HG02840 (cell line): ENCODE data around the gene ZMYND10.
A peak's percentile ranks its signal among the peaks of the same experiment; 100 is the strongest.

ENCODE experiments used
- ATAC-seq: cut with Tn5 transposase; IDR thresholded peaks from one replicate; pipeline ENCODE4 v1.9.1; 2021; ENCODE audit warnings: mild to moderate bottlenecking, moderate library complexity, moderate number of reproducible peaks; ENCODE audit not compliant: unreplicated experiment, low FRiP score

The ZMYND10 gene

DNA sequence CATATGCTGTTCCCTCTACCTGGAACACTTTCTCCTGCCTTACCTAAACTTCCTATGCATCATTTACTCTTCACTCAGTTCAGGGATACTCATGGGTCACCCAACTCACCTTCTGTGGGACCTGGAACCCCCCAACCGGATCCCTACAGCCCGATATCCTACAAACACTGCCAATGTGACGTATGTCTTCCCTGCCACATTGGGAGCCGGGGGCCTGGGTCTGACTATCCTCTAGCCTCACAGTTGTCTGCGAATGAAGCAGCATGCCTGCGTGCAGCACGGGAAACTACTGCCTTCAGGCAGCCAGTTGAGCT, 4.6 kb upstream of the ZMYND10 start:
- ATAC-seq: peak; percentile 9

DNA sequence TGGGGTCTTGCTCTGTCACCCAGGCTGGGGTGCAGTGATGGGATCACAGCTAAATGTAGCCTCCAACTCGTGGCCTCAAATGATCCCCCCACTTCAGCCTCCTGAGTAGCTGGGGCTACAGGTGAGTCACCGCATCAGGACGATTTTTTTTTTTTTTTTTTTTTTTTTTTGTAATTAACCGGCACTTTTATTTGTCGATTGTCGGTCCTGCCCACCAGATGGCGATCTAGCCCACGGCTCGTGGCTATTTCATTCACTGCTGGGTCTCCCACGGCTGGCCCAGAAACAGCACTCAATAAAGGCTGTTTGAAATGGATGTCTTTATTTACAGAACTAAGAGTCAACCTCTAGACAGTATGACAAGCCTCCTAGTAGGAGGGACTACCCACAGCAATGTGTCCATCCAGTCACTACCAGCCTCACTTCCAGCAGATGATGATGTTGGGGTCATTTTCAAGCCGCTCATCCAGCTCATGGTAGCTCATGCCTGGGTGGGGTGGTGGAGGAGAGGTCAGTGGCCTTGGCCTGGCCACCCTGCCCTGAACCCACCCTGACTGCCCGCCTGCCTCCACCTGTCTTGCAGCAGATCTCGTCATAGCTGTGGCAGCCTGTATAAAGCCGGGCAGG, 1.8 kb upstream of the ZMYND10 start:
- no peak for ATAC-seq

DNA sequence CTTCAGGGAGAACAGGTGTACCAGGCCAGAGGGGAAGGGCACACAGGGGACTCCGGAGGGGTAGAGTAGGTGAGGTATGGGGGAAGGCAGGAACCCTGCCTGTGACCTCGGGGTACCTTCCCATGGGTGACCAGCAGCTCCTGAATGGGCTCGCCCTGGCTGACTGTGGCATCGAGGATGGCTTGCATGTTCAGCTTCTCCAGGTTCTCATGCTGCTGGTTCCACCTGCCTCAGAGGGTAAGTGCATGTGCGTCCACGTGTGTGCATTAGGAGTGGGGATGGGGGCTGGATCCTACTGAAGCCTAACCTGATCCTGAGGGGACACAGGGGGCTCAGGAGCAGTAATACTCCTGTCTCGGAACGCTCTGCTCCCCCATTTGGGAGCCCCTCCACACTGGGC, 524 bp downstream of the ZMYND10 start:
- ATAC-seq: no peak

DNA sequence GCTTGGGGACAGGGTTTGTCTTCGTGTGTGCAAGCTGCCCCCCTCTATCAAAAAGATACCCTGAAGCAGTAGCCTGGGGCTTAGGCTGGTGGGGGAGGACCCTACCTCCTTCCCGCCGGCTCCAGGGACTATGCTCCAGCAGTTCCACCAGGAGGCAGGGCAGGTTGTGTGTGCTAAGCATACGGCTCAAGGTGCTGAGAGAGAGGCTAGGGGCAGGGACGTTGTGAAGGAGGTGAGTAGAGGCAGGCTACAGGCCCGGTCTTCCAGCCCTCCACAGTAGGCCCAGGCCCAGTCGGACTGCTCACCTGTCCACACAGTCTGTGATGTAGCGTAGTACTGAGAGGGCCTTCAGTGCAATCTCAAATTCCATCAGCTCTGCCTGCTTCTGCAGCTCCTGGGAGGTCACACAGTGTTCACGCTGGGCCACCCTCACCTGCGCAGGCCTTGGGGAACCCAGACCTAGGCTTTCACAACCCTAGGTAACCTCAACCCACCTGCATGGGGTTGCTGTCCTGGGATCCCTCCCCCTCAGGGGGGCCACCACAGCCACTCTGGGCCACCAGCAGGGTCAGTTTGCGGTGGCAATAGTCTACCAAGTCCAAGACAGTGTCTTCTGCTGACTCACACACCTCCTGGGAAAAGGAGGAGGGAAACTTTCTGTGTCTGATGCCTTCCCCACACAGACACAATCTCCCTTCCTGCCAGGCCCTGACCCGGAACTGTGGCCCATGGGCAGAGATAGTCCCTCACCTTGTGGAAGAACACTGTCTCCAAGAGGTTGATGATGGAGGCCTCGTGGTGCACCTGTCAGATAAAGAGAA, 2.5 kb downstream of the ZMYND10 start:
- ATAC-seq: no peak

DNA sequence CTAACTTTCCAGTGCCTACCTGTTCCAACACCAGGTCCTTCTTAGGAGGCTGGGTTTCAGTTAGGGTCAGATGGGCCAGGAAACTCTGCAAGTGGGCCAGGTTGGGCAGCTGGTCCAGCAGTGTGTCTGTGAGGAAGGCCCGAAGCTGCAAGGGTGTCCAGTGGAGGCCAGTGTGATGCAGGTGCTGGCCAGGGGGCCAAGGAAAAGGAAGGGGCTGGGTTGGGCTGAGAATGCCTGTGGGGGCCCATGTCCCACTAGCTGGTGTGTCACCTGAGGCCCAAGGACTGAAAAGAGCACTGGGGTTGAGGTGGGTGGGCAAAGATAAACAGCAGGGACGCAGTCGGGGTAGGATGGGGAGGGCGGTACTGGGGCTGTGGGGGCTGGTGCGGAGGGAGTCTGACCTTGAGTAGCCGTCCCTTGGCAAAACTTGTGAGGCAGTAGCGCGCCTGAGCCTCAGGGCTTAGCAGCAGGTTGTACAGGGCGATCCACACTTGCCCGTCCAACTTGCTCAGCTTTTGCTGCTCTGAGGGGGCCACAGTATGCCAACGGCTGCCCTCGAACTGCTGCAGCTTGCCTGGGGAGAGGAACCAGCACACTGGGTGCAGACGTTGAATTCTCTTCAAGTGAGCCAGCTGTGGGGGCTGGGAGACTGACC, 3.4 kb downstream of the ZMYND10 start:
- no peak for ATAC-seq

DNA sequence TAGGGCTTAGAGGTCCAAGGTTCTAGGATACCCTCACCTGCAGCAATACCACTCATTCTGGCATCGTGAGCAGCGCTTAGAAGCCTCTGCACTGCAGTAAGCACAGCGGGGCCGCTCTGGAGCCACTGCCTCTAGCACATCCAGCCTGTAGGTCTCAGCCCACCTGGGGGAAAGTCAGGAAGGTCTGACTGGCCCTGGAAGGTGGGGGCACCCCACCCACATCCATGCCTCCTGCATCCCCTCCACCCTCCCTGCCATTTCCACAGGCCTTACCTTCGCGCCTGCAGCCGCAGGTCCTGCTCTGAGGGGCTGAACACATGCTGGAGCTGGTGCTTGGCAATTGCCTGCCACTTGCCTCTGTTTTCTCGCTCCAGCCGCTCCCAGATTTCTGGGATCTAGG, 4.0 kb downstream of the ZMYND10 start:
- no peak for ATAC-seq

DNA sequence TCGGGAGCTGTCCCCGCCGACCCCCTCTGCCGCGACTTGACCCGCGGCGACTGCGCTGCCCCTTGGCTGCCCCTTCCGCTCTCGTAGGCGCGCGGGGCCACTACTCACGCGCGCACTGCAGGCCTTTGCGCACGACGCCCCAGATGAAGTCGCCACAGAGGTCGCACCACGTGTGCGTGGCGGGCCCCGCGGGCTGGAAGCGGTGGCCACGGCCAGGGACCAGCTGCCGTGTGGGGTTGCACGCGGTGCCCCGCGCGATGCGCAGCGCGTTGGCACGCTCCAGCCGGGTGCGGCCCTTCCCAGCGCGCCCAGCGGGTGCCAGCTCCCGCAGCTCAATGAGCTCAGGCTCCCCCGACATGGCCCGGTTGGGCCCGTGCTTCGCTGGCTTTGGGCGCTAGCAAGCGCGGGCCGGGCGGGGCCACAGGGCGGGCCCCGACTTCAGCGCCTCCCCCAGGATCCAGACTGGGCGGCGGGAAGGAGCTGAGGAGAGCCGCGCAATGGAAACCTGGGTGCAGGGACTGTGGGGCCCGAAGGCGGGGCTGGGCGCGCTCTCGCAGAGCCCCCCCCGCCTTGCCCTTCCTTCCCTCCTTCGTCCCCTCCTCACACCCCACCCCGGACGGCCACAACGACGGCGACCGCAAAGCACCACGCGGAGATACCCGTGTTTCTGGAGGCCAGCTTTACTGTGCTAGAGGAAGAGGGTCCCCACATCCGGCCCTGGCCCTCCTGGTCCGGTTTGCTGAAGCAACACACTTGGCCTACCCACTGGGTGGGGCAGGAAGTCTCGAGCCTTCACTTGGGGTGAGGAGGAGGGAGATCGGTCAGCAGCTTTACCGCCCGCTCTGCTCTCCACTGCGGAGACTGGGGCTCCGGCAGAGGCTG, 4.8 kb downstream of the ZMYND10 start, which contains the start of gene RASSF1:
RASSF1 (minus strand) TSS at position 389 of the 882 bp plus-strand sequence; CDS start at position 358, 31 bp downstream.
- no peak for ATAC-seq

DNA sequence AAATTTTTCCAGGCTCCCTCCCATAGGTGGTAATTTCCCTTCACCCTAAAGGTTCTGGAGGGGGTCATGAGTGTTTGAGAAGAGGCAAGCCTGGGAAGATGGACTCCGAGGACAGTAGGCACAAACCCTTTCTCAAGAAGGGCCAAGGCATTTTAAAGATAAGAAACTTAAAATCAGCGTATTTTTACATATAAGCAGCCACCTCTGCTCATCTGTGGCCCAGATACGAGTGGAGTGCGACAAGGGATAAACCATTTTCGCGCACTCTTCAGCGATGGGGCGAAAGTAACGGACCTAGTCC, 5.4 kb downstream of the ZMYND10 start:
- no peak for ATAC-seq

DNA sequence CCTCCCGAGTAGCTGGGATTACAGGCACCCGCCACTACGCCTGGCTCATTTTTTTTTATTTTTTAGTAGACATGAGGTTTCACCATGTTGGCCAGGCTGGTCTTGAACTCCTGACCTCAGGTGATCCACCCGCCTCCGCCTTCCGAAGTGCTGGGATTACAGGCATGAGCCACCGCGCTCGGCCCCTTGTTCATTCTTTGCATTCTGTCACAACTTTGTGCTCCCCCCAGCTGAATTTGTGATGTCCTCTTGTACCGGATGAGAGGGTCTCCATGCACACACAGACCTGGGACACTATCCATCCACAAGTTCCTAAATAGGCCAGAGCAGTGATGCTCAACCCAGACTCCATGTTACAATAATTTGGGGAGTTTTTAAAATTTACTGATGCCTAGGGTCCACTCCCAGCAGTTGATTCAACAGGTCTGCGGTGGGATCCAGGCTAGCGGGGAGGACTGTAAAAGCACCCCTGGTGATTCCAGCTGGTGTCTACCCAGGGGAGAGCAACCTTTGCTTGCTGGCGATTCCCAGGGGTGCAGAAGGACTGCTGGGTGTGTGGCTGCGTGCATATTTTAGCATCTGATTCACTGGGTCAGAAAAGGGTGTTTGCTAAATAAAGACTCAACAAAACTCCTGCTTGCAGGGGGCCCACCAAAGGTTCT, 5.9 kb downstream of the ZMYND10 start:
- ATAC-seq: no peak

DNA sequence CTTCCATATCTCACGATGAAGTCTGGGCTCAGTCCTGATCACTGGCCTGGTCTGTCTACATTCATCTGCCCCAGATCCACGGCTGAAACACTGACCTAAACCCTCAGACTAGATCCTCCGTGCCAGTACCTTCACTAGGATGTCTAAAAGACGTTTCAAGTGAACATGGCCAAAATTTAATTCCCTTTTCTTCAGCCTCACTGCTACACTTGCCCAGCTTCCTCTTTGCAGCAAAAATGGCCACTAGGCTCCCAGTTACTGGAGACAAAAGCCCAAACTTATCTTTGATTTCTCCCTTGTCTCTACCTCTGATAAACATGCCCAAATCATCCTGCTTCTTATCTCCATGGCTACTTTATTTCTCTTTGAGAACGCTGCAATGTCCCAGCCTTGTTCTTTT, 6.6 kb downstream of the ZMYND10 start:
- no peak for ATAC-seq

DNA sequence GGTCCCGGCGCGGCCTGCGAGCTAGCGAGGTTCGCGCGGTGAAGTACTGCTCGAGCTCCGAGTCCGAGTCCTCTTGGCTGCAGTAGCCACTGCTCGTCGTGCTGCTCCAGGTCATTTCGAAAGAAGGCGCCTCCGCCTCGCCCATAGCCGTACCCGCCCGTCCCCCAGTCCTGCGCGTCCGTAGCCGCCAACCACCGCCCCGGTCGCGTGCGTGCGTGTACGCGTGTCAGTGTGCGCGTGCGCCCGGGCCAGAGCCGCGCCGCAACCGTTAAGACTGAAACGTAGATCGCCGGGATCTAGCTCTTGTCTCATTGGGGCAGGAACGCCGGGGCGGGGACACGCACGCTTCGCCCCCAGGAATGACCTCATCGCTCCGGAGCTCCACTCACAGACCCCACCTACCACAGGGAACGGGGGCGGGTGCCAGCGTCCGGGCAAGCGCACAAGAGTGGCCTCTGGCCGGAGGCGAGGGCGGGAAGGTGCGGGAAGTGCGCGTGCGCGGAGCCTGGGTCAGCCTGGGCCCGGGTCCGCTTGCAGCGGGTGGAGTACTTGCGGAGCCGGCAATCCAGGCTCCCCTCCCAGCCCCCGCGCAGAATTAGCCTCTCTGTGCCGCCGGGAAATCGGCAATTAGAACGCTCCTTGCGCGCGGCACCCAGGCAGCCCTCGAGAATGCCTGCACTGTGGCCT, 8.2 kb downstream of the ZMYND10 start:
- ATAC-seq: peak; percentile 85

DNA sequence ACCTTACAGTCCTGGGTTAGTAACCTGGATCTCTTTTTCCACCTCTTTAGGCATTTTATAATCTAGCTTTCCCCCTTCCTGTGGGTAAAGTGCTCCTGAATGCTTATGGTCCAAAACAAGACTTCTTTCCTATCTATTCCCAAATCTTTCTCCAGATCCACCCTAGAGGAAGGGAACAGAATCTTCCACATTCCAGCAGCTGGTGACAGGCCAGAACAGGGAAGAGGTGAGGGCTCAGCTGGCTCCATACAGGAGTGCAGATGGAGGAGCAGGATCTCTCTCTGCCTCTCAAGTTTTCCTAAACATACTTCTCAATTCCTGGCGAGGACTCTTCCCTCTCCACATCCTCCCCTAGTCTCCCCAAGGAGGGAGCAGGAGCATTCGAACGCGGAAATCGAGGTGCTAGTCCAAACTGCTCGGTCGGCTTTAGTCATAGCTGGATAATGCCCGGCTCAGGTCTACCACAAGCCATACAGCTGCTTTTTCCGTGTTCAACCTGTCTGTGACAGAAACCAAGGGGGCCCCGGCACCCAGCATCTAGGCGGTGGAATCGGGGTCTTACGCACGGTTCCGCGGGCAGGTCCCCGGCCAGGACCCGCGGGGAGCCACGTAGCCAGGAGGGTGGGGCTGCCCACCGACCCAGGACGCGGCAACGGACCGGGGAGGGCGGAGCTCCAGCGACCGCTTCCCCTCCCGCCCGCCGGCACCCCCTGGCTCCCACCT, 8.9 kb downstream of the ZMYND10 start:
- ATAC-seq: peak; percentile 36

DNA sequence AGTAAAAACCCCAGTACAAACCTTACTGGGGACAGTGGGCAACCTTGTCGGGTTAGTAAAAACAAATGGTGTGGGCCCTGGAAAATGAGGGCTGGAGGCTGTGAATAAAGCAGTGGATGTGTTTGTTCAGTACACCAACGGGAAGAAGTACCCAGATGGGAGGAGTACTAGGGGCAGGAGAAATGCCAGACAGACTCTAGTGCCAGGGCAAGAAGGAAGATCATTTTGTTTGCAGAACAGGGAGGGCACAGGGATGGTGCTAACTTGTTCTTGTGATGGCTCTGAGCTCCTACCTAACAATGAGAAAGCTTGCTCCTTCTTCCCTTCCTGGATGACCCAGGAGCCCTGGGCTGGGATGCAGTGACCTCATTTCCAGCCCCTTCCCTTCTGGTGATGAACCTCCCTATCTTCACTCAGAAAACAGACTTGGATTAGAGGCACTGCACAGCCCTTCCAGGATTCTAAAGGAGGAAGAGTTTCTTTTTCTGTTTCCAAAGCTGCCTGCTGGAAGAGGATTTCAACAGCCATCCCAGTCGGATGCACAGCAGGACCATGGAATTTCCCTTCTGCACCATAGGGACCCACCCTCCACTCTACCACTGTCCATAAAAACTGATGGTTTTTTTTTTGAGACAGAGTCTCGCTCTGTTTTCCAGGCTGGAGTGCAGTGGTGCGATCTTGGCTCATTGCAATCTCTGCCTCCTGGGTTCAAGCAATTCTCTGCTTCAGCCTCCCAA, 11.0 kb downstream of the ZMYND10 start:
- no peak for ATAC-seq

DNA sequence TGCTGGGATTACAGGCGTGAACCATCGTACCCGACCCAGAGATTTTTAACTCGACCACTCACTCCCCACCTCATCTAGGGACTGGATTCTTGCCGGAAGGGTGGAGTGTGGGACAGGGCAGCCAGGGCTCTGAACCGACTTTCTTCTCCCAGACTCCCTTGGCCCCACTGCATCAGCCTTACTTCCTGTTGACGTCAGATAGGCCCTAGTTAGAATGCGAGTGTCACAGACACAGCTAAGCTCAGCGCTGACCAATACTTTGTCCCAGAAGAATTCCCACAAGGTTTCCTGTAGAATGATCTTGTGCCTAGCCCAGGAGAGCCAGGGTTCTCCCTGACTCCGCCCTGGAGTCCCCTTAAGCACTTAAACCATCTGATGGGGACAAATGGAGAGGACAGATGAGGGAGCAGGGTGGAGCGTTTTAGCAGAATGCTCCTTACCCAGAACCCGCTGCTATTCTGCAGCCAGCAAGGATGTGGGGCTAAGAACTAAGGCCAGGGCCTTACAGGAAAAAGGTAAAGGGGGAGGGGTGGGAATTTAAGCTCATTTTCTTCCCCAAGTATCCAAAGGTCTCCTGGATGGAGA, 11.7 kb downstream of the ZMYND10 start:
- ATAC-seq: no peak

DNA sequence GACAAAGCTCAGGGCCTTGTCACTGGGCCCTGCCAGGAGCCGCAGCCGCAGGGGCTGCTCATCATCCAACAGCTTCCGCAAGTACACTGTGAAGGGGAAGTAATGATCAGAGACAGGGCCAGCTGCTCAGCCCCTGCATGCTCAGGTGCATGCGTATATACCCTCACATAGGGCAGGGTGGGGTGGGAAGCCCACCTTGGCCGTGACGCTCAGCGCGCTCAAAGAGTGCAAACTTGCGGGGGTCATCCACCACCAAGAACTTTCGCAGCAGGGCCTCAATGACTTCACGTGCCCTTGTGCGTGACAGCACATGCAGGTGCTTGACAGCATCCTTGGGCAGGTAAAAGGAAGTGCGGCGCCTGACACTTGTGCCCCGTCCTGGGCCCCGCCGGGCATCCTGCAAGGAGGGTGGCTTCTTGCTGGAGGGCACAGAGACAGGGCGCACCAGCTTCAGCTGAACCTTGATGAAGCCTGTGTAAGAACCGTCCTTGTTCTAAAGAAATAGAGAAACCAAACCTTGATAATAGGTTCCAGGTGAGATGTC, 14.1 kb downstream of the ZMYND10 start:
- no peak for ATAC-seq

DNA sequence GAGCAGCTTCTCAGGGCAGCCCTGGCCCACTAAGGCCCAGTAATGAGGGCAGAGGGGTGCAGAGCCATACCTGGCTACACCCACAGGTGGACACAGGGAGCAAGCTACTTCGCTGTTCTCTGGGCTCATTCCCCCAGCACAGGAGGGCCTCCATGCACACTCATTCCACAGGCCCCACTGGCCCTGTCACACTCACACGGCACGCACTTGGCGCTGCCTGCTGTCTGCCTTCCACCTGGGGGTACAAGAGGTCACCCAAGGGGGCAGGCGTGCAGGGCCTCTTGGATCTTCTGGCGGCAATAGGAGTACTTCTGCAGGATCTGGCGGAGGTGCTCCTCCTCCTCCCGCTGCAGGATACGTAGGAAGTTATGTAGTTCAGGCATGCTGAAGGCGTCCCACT, 15.2 kb downstream of the ZMYND10 start:
- ATAC-seq: no peak

DNA sequence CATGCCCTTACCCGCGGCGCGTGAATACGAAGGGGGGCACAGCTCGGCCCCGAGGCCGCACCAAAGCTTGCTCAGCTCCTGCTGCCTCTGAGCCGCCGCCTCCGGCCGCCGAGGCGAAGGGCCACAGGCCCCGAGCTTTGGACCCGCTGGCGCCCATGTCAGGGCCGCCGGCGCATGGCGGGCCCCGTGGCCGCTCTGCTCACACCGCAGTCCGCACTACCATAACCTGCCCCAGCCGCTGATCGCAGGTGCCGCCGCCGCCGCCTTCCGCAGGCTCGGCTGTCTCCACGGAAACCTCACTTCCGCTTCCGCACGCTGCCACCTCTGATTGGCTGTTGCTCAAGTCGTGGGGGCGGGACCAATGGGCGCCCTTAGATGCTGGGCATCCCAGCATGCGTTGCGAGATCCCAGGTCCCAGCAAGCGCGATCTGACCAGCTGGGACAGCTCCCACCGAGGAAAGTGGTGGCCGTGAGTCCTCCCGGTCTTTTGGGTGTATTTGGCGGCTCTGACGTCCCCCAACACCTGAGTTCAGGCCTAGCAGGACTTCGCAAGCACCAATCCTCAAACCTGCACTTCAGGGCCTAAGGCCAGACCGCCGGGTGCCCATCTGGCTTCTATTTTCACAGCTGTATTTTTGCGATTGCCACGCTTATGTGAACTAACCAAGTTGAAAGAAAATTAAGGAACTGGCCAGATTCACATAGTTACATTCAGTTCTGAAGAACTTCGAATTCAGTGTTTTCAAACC, 17.4 kb downstream of the ZMYND10 start, which contains the start of gene TUSC2:
TUSC2 (minus strand) TSS at position 281 of the 749 bp plus-strand sequence; CDS start at position 157, 124 bp downstream.
- ATAC-seq: peak; percentile 86
